Stimulated activated naive B cell treated with anti-CD40 and anti-IgM and Interleukin-4, amounts not matched to agents 10 μg/mL and 1 μg/mL and 100 μg/mL, for 72 hours (primary cell): ENCODE measurements around the gene PDGFB.

ENCODE experiments used
- ATAC-seq, 2 donors: fragments of 150-1000 bp; cut with Tn5 transposase; replicated peaks; 2 replicates each; pipeline ENCODE4 v1.10.0; 2021; ENCODE audit warnings: moderate library complexity in 1 of 2
- DNase-seq: peaks from one replicate; pipeline ENCODE4 v3.0.0; 2021
- H3K27ac Mint-ChIP-seq: one replicate; pipeline ENCODE4 v1.8.0; 2022; ENCODE audit warnings: mild to moderate bottlenecking, mixed read lengths
- H3K27me3 Mint-ChIP-seq, 2 donors: one replicate each; pipeline ENCODE4 v1.8.0; 2022; ENCODE audit warnings: mixed read lengths in 2 of 2
- H3K36me3 Mint-ChIP-seq, 2 donors: one replicate each; pipeline ENCODE4 v1.8.0; 2022; ENCODE audit warnings: mixed read lengths in 2 of 2, mild to moderate bottlenecking in 1 of 2
- H3K4me1 Mint-ChIP-seq, 2 donors: one replicate each; pipeline ENCODE4 v1.8.0; 2022; ENCODE audit warnings: mixed read lengths in 2 of 2, mild to moderate bottlenecking in 1 of 2
- H3K4me3 Mint-ChIP-seq, 2 donors: one replicate each; pipeline ENCODE4 v1.8.0; 2022; ENCODE audit warnings: mild to moderate bottlenecking in 2 of 2, mixed read lengths in 2 of 2, moderate library complexity in 1 of 2
- H3K9me3 Mint-ChIP-seq, 2 donors: one replicate each; pipeline ENCODE4 v1.8.0; 2022; ENCODE audit warnings: mixed read lengths in 2 of 2, mild to moderate bottlenecking in 1 of 2

Gene PDGFB

GRCh38 chr22:39269095-39269790 lies 24.5 kb upstream of the PDGFB start:
- DNase-seq = no peak
- Mint-ChIP-seq H3K4me3 (no peak overlapping the region), H3K27me3 (peaks cover 20 to 44% of the 10 kb centered on the region in 2 donors), H3K27ac (peak overlapping the region; percentile 65), H3K36me3 (peaks cover 3 to 11% of the 10 kb centered on the region in 2 donors), H3K9me3 (peaks cover 3 to 4% of the 10 kb centered on the region in 2 donors), H3K4me1 (peaks cover 26 to 44% of the 10 kb centered on the region in 2 donors)
- ATAC-seq = no peak

GRCh38 chr22:39268645-39269044 lies 23.9 kb upstream of the PDGFB start:
- Mint-ChIP-seq H3K27ac (peak overlapping the region; percentile 83), H3K4me1 (peaks cover 31 to 49% of the 10 kb centered on the region in 2 donors), H3K36me3 (peaks cover 3 to 16% of the 10 kb centered on the region in 2 donors), H3K9me3 (peaks cover 7% of the 10 kb centered on the region in 2 donors), H3K27me3 (peaks cover 26 to 45% of the 10 kb centered on the region in 2 donors), H3K4me3 (no peak overlapping the region)
- DNase-seq = no peak
- ATAC-seq = no peak

- no peak for DNase-seq
- H3K36me3 Mint-ChIP-seq = peaks cover 3 to 16% of the 10 kb centered on the region in 2 donors
- peaks cover 26 to 41% of the 10 kb centered on the region in 2 donors for H3K27me3 Mint-ChIP-seq
- peaks cover 7% of the 10 kb centered on the region in 2 donors for H3K9me3 Mint-ChIP-seq
- H3K27ac Mint-ChIP-seq = peak overlapping the region; percentile 83
- no peak overlapping the region for H3K4me3 Mint-ChIP-seq
- ATAC-seq = no peak
- H3K4me1 Mint-ChIP-seq = peaks cover 31 to 49% of the 10 kb centered on the region in 2 donors
These were observed 23.2 kb upstream of the PDGFB start for GRCh38 chr22:39267974-39268373.

- Mint-ChIP-seq H3K4me1 (peaks cover 36 to 56% of the 10 kb centered on the region in 2 donors), H3K27ac (peak overlapping the region; percentile 95), H3K4me3 (peak overlapping the region; percentile 20 to 29), H3K36me3 (peaks cover 3 to 25% of the 10 kb centered on the region in 2 donors), H3K27me3 (peaks cover 26 to 41% of the 10 kb centered on the region in 2 donors), H3K9me3 (peaks cover 10 to 16% of the 10 kb centered on the region in 2 donors)
- ATAC-seq = peak; percentile 89 to 92
- peak; percentile 86 for DNase-seq
These were observed 21.7 kb upstream of the PDGFB start for GRCh38 chr22:39266398-39267030.

GRCh38 chr22:39265143-39265886 lies 20.5 kb upstream of the PDGFB start:
- peak overlapping the region; percentile 93 for H3K27ac Mint-ChIP-seq

GRCh38 chr22:39264349-39265038 lies 19.7 kb upstream of the PDGFB start:
- Mint-ChIP-seq H3K36me3 (peaks cover 10 to 29% of the 10 kb centered on the region in 2 donors), H3K27me3 (peaks cover 21 to 39% of the 10 kb centered on the region in 2 donors), H3K4me3 (peak overlapping the region in 1 of 2 donors; percentile 31), H3K27ac (peak overlapping the region; percentile 93), H3K9me3 (peaks cover 10 to 21% of the 10 kb centered on the region in 2 donors), H3K4me1 (peaks cover 37 to 54% of the 10 kb centered on the region in 2 donors)
- ATAC-seq (peak; percentile 25 to 31), DNase-seq (peak; percentile 54)

More at GRCh38 chr22:39265143-39265886, 20.5 kb upstream of the PDGFB start:
- Mint-ChIP-seq H3K4me1 (peaks cover 38 to 56% of the 10 kb centered on the region in 2 donors), H3K27me3 (peaks cover 21 to 48% of the 10 kb centered on the region in 2 donors), H3K36me3 (peaks cover 10 to 29% of the 10 kb centered on the region in 2 donors), H3K4me3 (no peak overlapping the region), H3K9me3 (peaks cover 10 to 21% of the 10 kb centered on the region in 2 donors)
- no peak for DNase-seq
- ATAC-seq = no peak

GRCh38 chr22:39263626-39264348 lies 19.0 kb upstream of the PDGFB start:
- peaks cover 32 to 46% of the 10 kb centered on the region in 2 donors for H3K4me1 Mint-ChIP-seq
- H3K27ac Mint-ChIP-seq = peak overlapping the region; percentile 93
- H3K36me3 Mint-ChIP-seq = peaks cover 10 to 29% of the 10 kb centered on the region in 2 donors
- H3K27me3 Mint-ChIP-seq = peaks cover 16 to 32% of the 10 kb centered on the region in 2 donors
- peaks cover 10 to 21% of the 10 kb centered on the region in 2 donors for H3K9me3 Mint-ChIP-seq
- peak overlapping the region in 1 of 2 donors; percentile 31 for H3K4me3 Mint-ChIP-seq
- ATAC-seq (no peak), DNase-seq (no peak)

- Mint-ChIP-seq H3K36me3 (peaks cover 9 to 27% of the 10 kb centered on the region in 2 donors), H3K4me3 (no peak overlapping the region), H3K9me3 (peaks cover 10 to 19% of the 10 kb centered on the region in 2 donors), H3K27ac (no peak overlapping the region), H3K27me3 (peaks cover 32 to 48% of the 10 kb centered on the region in 2 donors), H3K4me1 (peaks cover 23 to 25% of the 10 kb centered on the region in 2 donors)
- no peak for DNase-seq
- ATAC-seq = no peak
These were observed 14.9 kb upstream of the PDGFB start for GRCh38 chr22:39259666-39260065.

GRCh38 chr22:39257901-39258475 lies 13.2 kb upstream of the PDGFB start:
- peaks cover 7 to 14% of the 10 kb centered on the region in 2 donors for H3K9me3 Mint-ChIP-seq
- H3K36me3 Mint-ChIP-seq = peaks cover 9 to 18% of the 10 kb centered on the region in 2 donors
- ATAC-seq = no peak
- no peak overlapping the region for H3K27ac Mint-ChIP-seq
- DNase-seq = no peak
- H3K27me3 Mint-ChIP-seq = peaks cover 27 to 52% of the 10 kb centered on the region in 2 donors
- no peak overlapping the region for H3K4me3 Mint-ChIP-seq
- H3K4me1 Mint-ChIP-seq = peaks cover 18 to 33% of the 10 kb centered on the region in 2 donors

- no peak for DNase-seq
- Mint-ChIP-seq H3K4me3 (no peak overlapping the region), H3K4me1 (peaks cover 19 to 34% of the 10 kb centered on the region in 2 donors), H3K36me3 (peaks cover 9 to 10% of the 10 kb centered on the region in 2 donors), H3K27ac (no peak overlapping the region), H3K27me3 (peaks cover 37 to 62% of the 10 kb centered on the region in 2 donors), H3K9me3 (peaks cover 3 to 9% of the 10 kb centered on the region in 2 donors)
- no peak for ATAC-seq
These were observed 12.2 kb upstream of the PDGFB start for GRCh38 chr22:39256979-39257378.

- Mint-ChIP-seq H3K27ac (peak overlapping the region; percentile 57), H3K27me3 (peaks cover 45 to 66% of the 10 kb centered on the region in 2 donors), H3K36me3 (peaks cover 6 to 7% of the 10 kb centered on the region in 2 donors), H3K9me3 (peaks cover under 1 to 2% of the 10 kb centered on the region in 2 donors), H3K4me1 (peaks cover 19 to 34% of the 10 kb centered on the region in 2 donors), H3K4me3 (no peak overlapping the region)
- ATAC-seq (no peak), DNase-seq (no peak)
These were observed 11.4 kb upstream of the PDGFB start for GRCh38 chr22:39256186-39256552.

GRCh38 chr22:39255449-39256185 lies 10.8 kb upstream of the PDGFB start:
- Mint-ChIP-seq H3K27ac (peak overlapping the region; percentile 66), H3K36me3 (peaks cover under 1 to 2% of the 10 kb centered on the region in 2 donors), H3K9me3 (no peaks in the 10 kb centered on the region), H3K27me3 (peaks cover 51 to 66% of the 10 kb centered on the region in 2 donors), H3K4me1 (peaks cover 17 to 34% of the 10 kb centered on the region in 2 donors), H3K4me3 (no peak overlapping the region)
- no peak for ATAC-seq
- DNase-seq = no peak
